GM21619 (cell line): ENCODE measurements around the gene PLCB3.
A peak's percentile ranks its signal among the peaks of the same experiment; 100 is the strongest.

Source experiments
- ATAC-seq: cut with Tn5 transposase; IDR thresholded peaks from one replicate; pipeline ENCODE4 v1.9.1; 2021; ENCODE audit not compliant: unreplicated experiment

PLCB3 gene

DNA sequence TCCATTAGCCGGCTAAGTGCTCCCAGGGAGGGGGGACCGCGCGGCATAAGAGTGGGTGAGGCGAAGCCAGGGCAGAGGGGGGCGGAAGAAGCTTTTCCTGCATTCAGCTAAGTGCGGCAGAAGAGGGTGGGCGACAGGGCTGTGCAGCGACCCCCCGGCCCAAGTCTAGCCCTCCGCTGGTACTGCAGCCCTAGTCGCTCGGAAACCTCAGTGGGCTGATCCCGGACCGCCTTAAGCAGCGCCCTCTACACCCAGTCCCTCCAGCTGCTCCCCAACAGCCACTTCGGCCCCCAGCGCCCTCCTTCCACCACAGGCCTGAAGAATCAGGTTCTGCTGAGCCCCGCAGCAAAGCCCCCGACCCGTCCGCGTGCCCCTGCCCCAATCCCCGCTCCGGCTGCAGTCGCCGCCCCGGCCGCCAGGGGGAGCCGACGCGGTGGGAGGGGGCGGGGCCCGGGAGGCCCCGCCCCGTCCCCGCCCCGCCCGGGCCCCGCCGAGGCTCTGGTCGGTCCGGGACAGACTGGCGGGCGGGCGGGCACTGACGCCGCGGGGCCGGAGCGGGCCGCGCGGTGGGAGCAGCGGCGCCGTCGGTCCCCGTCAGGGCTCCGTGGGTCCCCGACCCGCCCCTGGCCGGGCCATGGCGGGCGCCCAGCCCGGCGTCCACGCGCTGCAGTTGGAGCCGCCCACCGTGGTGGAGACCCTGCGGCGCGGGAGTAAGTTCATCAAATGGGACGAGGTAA lies at the start of gene PLCB3:
TSS of gene PLCB3 (plus strand) at position 515 of the 737 bp plus-strand sequence. CDS start at position 635, 120 bp downstream.
- peak; percentile 32 for ATAC-seq

GRCh38 chr11:64201543-64201942 lies 49.8 kb upstream of the PLCB3 start:
- no peak for ATAC-seq

DNA sequence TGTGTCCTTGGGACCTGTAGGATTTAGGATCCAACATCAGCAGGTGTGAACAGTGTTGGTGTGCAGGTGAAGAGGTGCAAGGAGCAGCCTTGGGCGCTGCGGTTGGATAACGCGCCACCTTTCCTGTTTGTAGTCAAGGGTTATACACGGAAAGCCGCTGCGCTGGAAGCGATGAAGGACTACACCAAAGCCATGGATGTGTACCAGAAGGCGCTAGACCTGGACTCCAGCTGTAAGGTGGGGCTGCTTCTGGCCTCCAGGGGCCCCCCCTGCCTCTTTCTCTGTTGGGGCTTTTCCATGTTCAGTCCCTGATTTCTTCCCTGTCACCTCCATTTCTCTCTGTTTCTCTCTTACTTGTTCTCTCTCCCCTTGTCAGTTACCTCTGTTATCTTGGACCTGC lies 48.3 kb upstream of the PLCB3 start:
- no peak for ATAC-seq

DNA sequence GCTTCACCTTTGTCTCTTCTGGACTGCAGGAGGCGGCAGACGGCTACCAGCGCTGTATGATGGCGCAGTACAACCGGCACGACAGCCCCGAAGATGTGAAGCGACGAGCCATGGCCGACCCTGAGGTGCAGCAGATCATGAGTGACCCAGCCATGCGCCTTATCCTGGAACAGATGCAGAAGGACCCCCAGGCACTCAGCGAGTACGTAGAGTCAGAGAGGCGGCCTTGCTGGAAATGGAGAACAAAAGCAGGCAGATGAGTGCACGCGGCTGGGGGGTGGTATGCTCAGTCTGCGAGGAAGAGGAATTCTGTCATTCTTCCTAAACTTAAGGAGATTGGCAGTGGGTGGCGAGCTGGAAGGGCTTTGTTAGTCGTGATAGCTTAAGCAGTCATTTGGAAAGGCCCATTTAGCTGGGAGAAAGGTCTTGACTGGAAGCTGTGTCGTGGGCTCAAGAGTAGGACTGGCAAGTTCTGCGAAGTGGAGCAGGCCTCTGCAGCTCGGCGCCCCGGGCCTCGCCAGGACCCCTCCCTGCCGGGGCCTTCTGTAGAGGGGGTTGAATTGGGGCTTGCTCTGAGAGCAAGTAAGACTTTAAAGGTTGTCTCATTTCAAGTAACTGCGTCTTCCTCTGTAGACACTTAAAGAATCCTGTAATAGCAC lies 47.8 kb upstream of the PLCB3 start:
- ATAC-seq, result no peak

GRCh38 chr11:64204080-64204440 lies 47.3 kb upstream of the PLCB3 start:
- ATAC-seq, result no peak

DNA sequence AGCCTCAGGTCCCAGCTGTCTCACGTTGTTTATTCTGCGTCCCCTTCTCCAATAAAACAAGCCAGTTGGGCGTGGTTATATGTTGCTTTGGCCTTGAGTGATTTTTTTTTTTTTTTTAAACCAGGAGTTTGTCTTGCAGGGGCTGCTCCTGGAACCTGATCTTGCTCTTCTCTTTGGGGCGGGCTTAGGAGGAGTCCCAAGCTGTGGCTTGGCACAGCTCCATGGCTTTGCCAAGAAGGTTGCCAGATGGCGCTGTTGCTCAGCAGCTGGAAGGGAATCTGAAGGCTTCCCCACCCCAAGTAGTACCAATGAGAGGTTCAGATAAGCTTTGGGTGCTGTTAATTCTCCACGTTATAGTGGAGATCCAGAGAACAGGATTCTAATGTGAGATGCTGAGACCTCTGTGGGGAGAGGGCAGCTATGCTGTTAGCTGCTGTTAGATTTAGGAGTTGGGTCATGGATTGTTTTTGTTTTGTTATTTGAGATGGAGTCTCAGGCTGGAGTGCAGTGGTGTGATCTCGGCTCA lies 46.8 kb upstream of the PLCB3 start:
- no peak for ATAC-seq

DNA sequence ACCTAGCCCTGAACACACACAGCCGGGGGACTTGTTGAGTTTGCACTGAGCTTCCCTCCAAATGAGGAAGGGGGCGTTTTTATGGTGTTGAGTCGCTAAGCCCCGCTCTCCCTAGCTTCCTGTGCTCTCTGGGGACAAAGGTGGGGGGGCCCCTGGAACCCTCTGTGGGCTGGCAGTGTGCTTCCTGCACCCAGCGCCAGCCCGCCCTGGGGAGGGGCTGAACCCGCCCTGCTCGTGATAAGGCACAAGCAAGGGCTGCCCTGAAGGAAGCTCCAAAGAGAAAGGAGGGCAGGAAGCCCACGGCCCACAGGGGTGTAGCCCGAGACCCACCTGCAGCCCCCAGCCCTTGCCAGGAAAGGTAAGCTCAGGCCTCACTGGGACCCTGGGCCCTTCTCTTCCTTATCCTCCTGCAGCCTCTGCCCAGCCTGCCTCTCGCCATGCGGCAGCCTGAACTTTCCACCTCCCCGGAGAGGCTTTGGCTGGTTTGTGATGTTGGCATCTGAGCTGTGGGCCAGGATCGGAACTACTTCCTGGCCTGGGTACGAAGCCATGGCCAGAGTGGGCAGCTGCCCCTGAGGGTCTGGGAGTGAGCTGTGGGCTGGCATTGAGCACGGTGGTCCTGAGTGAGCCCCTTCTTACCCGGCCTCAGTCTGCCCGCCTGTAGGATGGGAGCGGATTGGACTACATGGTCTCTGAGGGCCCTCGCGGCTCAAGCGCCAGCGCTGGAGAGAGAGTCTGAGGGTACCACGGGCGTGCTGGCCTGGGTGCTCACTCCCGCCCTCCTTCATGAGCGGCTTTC lies 44.7 kb upstream of the PLCB3 start, which contains the start of gene FERMT3:
TSS of gene FERMT3 (plus strand) at position 265 of the 799 bp plus-strand sequence. CDS start 644 bp downstream, outside the sequence.
- peak; percentile 41 for ATAC-seq

DNA sequence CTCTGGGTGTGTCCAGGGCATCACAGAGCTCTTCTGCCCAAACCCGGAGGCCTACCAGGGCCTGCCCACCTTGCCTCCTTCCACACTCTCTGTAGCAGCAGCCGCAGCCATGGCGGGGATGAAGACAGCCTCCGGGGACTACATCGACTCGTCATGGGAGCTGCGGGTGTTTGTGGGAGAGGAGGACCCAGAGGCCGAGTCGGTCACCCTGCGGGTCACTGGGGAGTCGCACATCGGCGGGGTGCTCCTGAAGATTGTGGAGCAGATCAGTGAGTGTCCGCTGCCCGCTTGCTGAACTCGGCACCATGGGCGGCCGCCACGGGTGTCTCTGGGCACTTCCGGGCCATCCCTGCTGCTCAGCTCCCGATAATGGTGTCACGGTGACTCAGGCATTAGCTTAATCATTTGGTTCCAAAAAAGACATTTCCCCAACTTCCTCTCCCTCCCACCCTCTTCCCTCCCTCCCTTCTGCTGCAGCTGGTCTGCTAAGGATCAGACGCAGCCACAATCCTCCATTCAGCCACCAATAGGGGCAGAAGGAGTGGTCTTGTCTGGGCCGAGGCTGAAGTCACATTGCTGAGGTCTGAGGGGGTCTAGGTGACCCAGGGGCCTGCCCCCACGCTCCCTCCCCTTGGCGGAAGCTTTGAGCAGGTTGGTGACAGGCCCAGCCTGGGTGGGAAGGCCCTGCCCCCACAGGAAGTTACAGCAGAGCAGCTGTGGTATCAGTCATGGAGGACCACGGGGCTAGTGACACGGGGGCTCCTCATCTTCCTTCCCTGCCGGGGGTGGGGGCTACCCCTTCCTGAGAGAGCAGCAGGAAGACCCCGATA lies 43.9 kb upstream of the PLCB3 start:
- ATAC-seq, result peak; percentile 56

GRCh38 chr11:64208086-64208795 lies 43.1 kb upstream of the PLCB3 start:
- ATAC-seq, result no peak

DNA sequence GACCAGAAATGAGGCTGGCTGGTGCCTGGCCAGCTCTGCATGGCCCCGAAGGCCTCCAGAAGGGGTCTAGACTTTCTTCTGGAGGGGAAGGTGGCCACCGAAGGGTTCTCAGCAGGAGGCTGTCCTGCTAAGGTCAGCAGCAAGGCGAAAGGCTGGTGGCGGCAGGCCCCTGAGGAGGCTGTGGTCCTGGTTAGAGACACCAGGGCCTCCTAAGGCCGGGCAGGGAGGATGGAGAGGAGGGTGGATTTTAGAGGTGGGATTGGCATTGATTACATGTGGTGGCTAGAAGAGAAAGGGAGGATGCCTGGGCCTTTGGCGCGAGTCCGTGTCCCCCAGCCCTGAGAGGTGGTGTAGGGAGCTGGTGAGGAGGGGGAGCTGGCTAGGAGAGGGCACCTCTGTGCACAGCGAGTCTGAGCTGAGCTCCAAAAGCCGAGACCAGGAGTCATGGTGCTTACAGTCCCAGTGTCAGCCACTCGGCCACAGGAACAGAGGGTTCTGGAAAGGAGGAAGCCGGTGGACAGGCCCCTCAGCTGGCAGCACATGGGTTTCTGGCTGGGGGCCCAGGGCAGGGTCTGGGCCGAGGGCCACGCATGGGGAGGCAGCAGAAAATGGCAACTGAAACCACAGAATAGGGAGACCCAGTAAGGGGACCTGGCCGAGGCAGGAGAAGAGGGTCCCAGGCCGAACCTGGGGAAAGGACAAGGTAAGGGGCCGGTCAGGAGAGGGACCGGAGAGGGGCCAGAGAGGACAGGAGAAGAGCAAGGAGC lies 42.4 kb upstream of the PLCB3 start:
- ATAC-seq, result no peak

DNA sequence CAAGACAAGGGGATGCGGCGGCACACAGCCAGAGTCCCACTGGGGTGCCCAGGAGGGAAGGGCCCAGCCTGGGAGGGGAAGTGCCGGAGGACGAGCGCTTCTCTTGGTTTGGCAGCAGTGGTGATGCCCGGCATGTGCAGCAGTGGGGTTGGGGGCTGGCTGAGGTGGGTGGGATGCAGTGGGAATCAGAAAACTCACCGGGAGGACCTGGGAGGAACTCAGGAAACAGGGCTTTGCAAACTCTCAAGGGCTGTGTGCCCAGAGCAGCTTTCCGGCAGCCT lies 41.8 kb upstream of the PLCB3 start:
- no peak for ATAC-seq

GRCh38 chr11:64210301-64211020 lies 40.9 kb upstream of the PLCB3 start:
- ATAC-seq, result no peak

DNA sequence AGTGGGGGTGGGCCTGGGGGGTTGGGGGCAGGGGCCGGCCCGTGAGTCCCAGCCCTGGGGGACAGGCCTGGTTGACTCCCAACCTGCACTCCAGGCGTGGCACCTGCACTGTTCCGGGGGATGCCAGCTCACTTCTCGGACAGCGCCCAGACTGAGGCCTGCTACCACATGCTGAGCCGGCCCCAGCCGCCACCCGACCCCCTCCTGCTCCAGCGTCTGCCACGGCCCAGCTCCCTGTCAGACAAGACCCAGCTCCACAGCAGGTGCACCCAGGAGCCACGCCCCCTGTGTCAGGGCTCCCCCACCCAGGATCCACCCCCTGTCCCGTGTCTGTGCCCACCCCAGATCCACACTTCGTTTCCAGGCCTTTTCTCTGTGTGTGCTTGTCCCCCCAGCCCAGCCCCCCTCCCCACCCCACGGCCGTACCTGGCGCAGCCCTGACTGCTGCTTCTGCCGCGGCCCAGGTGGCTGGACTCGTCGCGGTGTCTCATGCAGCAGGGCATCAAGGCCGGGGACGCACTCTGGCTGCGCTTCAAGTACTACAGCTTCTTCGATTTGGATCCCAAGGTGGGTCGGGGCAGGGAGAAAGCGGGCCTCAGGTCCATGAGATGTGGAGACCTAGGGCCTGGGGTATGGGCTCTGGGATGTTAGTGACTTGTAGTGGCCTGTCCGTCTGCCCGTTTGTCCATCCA lies 40.0 kb upstream of the PLCB3 start:
- ATAC-seq, result no peak

DNA sequence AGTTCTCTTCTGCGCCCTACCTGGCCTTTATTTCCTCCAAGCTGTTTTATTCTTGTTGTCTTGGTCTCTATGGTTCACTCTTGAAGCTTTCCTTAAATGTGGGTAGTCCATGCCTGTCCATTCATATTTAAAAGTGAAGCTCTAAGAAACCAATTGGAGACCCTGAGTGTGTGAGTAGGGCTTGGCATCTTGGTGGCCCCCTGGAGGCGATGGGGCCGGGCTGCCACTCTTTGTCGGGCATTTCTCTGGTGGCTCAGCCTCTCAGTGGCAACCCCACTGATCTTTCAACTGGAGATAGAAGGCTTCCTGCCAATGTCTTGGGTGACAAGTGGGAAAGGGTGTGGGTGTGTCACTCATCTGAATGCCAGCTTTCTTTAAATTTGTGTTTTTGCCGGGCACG lies 34.5 kb upstream of the PLCB3 start:
- no peak for ATAC-seq

DNA sequence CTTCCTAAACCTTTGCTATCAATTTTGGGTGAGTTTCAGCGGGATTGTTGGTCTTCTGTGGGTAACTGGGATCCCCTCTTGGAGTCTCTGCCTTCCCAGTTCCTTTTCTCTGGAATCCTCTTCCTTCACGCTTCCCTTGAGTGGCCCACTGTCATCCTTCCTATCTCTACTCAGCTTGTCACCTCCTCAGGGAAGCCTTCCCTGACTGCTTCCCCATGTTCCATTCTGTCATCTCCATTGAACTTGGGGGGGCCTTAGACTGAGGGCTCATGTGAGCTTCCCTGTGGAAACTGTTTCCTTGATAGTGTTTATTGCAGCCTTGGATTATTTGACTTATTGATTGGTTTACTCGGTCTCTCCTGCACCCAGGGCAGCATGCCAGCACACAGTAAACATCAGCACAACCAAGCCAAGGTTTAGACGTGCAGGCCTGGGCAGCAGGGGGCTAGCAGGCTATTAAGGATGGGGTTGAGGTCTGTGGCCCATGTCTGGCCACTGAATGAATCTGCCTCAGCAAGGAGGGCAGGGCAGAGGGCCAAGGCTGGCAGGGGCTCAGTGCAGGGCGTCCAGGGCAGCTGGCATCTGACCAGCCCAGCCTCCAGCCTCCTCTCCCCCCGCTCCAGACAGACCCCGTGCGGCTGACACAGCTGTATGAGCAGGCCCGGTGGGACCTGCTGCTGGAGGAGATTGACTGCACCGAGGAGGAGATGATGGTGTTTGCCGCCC lies 32.5 kb upstream of the PLCB3 start:
- ATAC-seq, result no peak

GRCh38 chr11:64219354-64219684 lies 32.0 kb upstream of the PLCB3 start:
- no peak for ATAC-seq

DNA sequence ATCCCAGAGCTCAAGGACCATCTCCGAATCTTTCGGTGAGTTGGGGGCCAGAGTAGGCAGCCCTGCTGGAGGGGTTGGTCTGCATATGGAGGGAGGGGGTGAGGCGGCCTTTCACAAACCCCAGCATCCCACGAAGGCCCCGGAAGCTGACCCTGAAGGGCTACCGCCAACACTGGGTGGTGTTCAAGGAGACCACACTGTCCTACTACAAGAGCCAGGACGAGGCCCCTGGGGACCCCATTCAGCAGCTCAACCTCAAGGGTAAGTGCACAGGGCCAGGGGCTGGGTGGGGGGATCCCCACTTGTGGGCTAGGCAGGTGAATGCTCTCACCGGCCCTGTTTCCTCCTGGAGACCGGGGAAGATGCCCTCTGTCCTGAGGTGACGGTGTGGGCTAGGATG lies 31.6 kb upstream of the PLCB3 start:
- no peak for ATAC-seq

GRCh38 chr11:64220271-64220670 lies 31.1 kb upstream of the PLCB3 start:
- no peak for ATAC-seq
